WTC11 (cell line): ENCODE results near the gene LRMDA. TPM values are rescaled to one million over a fixed set of nuclear protein-coding genes. Genes with fewer than 3 reads are reported as not detected.

Experiments used
- ATAC-seq: fragments of 200-7000 bp; cut with Tn5 transposase; 2 replicates; pipeline ENCODE4 v1.10.0; 2021; ENCODE audit warnings: mild to moderate bottlenecking, moderate library complexity
- CTCF ChIA-PET: fragments of 300-600 bp; sonication (Branson Sonifier 250); formaldehyde crosslinking; loops from one replicate; lab custom pipeline; 2021; ENCODE audit warnings: antibody characterized with exemption; lab: Charles Lee
- POLR2A ChIA-PET: fragments of 350-600 bp; sonication (Branson Sonifier 250); formaldehyde crosslinking; loops from one replicate; lab custom pipeline; 2021; ENCODE audit warnings: antibody characterized with exemption; lab: Charles Lee
- DNase-seq: peaks from one replicate; pipeline ENCODE4 v3.0.0; 2021; ENCODE audit warnings: low spot score
- H3K27ac Mint-ChIP-seq: 2 replicates; pipeline ENCODE4 v1.8.0; 2021; ENCODE audit warnings: mixed read lengths
- H3K27me3 Mint-ChIP-seq: 2 replicates; pipeline ENCODE4 v1.8.0; 2021; ENCODE audit warnings: low read depth, mild to moderate bottlenecking, moderate library complexity, mixed read lengths
- H3K36me3 Mint-ChIP-seq: 2 replicates; pipeline ENCODE4 v1.8.0; 2021; ENCODE audit warnings: mixed read lengths
- H3K4me1 Mint-ChIP-seq: 2 replicates; pipeline ENCODE4 v1.8.0; 2022; ENCODE audit warnings: mixed read lengths
- H3K4me3 Mint-ChIP-seq: 2 replicates; pipeline ENCODE4 v1.8.0; 2021; ENCODE audit warnings: mild to moderate bottlenecking, moderate library complexity, mixed read lengths
- H3K9me3 Mint-ChIP-seq: 2 replicates; pipeline ENCODE4 v1.8.0; 2021; ENCODE audit warnings: mixed read lengths
- ATF2 ChIP-seq: sonication (generic); formaldehyde crosslinking; IDR thresholded peaks from 2 replicates; pipeline ENCODE4 v1.8.1; 2022; ENCODE audit warnings: low read depth, missing genetic modification reagents, borderline replicate concordance
- CTCF ChIP-seq: fragments of 200-600 bp; IDR thresholded peaks from 2 replicates; pipeline ENCODE4 v1.8.0; 2022; ENCODE audit warnings: antibody characterized with exemption
- FOXP1 ChIP-seq: sonication (generic); formaldehyde crosslinking; IDR thresholded peaks from 2 replicates; pipeline ENCODE4 v1.8.0; 2022; ENCODE audit warnings: missing genetic modification reagents, mild to moderate bottlenecking, moderate library complexity, borderline replicate concordance
- GRHL2 ChIP-seq: fragments of 250-450 bp; sonication (Bioruptor Pico); IDR thresholded peaks from 2 replicates; pipeline ENCODE4 v1.8.0; 2022; ENCODE audit warnings: mild to moderate bottlenecking, moderate library complexity; ENCODE audit not compliant: insufficient replicate concordance, severe bottlenecking
- SOX15 ChIP-seq: fragments of 250-450 bp; sonication (Bioruptor Pico); IDR thresholded peaks from 2 replicates; pipeline ENCODE4 v1.9.0; 2021; ENCODE audit warnings: mild to moderate bottlenecking
- TCF7 ChIP-seq: sonication (generic); formaldehyde crosslinking; IDR thresholded peaks from 2 replicates; pipeline ENCODE4 v1.8.0; 2022; ENCODE audit warnings: mild to moderate bottlenecking, low read depth, missing genetic modification reagents, moderate library complexity
- ZBTB43 ChIP-seq: sonication (generic); formaldehyde crosslinking; IDR thresholded peaks from 2 replicates; pipeline ENCODE4 v1.8.1; 2023; ENCODE audit warnings: mild to moderate bottlenecking, missing genetic modification reagents
- ZNF532 ChIP-seq: fragments of 250-450 bp; sonication (Bioruptor Pico); IDR thresholded peaks from 2 replicates; pipeline ENCODE4 v1.9.0; 2021; ENCODE audit warnings: mild to moderate bottlenecking, borderline replicate concordance
- total RNA-seq: library from RNA; stranded (reverse); gene quantifications from 3 replicates; pipeline ENCODE4 v1.2.3, GENCODE V29; 2021
- TF ChIP-seq, protein P1 (sequence below): sonication (generic); formaldehyde crosslinking; conservative IDR thresholded peaks from 2 replicates; pipeline ENCODE4 v1.8.1; 2022; ENCODE audit warnings: mild to moderate bottlenecking, missing genetic modification reagents
- TF ChIP-seq, protein P2 (sequence below): sonication (generic); formaldehyde crosslinking; IDR thresholded peaks from 2 replicates; pipeline ENCODE4 v1.8.1; 2022; ENCODE audit warnings: missing genetic modification reagents, borderline replicate concordance
- TF ChIP-seq, protein P3 (sequence below): sonication (generic); formaldehyde crosslinking; IDR thresholded peaks from 2 replicates; pipeline ENCODE4 v1.8.1; 2022; ENCODE audit warnings: low read depth, mild to moderate bottlenecking, moderate library complexity, missing genetic modification reagents, borderline replicate concordance
- TF ChIP-seq, protein P4 (sequence below): sonication (generic); formaldehyde crosslinking; IDR thresholded peaks from 2 replicates; pipeline ENCODE4 v1.8.1; 2023; ENCODE audit warnings: mild to moderate bottlenecking, moderate library complexity, missing genetic modification reagents
- TF ChIP-seq, protein P5 (sequence below): sonication (generic); formaldehyde crosslinking; IDR thresholded peaks from 2 replicates; pipeline ENCODE4 v1.8.1; 2023; ENCODE audit warnings: mild to moderate bottlenecking, missing genetic modification reagents, borderline replicate concordance

LRMDA gene
- total RNA-seq, 1 experiment from 2014 or later: 0.92 TPM

GRCh38 chr10:75705426-75705825 lies 274.0 kb downstream of the LRMDA start:
- no peak overlapping the region for H3K27ac Mint-ChIP-seq
- ChIA-PET CTCF (no interaction called here), POLR2A (no interaction called here)
- DNase-seq (no peak), ATAC-seq (no peak)
- peaks cover 1% of the 10 kb centered on the region; the same call in 1 of the 2 replicates for H3K9me3 Mint-ChIP-seq
- H3K36me3 Mint-ChIP-seq: peaks cover under 1% of the 10 kb centered on the region; the same call in 1 of the 2 replicates
- no peaks in the 10 kb centered on the region for H3K27me3 Mint-ChIP-seq
- TF ChIP-seq, protein P1, sequence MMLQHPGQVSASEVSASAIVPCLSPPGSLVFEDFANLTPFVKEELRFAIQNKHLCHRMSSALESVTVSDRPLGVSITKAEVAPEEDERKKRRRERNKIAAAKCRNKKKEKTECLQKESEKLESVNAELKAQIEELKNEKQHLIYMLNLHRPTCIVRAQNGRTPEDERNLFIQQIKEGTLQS (CRISPR knock-in tag): no peak
- TF ChIP-seq FOXP1 (CRISPR knock-in tag): no peak
- TF ChIP-seq GRHL2: no peak
- no peak for TF ChIP-seq CTCF
- TF ChIP-seq, protein P2, sequence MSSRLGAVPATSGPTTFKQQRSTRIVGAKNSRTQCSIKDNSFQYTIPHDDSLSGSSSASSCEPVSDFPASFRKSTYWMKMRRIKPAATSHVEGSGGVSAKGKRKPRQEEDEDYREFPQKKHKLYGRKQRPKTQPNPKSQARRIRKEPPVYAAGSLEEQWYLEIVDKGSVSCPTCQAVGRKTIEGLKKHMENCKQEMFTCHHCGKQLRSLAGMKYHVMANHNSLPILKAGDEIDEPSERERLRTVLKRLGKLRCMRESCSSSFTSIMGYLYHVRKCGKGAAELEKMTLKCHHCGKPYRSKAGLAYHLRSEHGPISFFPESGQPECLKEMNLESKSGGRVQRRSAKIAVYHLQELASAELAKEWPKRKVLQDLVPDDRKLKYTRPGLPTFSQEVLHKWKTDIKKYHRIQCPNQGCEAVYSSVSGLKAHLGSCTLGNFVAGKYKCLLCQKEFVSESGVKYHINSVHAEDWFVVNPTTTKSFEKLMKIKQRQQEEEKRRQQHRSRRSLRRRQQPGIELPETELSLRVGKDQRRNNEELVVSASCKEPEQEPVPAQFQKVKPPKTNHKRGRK (CRISPR knock-in tag): no peak
- TF ChIP-seq, protein P3, sequence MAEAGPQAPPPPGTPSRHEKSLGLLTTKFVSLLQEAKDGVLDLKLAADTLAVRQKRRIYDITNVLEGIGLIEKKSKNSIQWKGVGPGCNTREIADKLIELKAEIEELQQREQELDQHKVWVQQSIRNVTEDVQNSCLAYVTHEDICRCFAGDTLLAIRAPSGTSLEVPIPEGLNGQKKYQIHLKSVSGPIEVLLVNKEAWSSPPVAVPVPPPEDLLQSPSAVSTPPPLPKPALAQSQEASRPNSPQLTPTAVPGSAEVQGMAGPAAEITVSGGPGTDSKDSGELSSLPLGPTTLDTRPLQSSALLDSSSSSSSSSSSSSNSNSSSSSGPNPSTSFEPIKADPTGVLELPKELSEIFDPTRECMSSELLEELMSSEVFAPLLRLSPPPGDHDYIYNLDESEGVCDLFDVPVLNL: no peak
- no peak for TF ChIP-seq ZNF532 (CRISPR knock-in tag)
- no peak for TF ChIP-seq SOX15
- TF ChIP-seq, all 79 proteins: peak for 0
- Mint-ChIP-seq H3K4me1 (peaks cover 28% of the 10 kb centered on the region), H3K4me3 (no peak overlapping the region)

- POLR2A ChIA-PET: no interaction called here
- Mint-ChIP-seq H3K36me3 (no peaks in the 10 kb centered on the region), H3K9me3 (no peaks in the 10 kb centered on the region), H3K27ac (no peak overlapping the region), H3K4me1 (peaks cover 32% of the 10 kb centered on the region), H3K27me3 (peaks cover 2% of the 10 kb centered on the region; the same call in 1 of the 2 replicates), H3K4me3 (no peak overlapping the region)
- DNase-seq: peak; percentile 11
- CTCF ChIA-PET: interaction anchor here (0.6 to 0.9 kb wide), 2 partner anchors 29 to 55 kb away, joined by 4 to 5 read pairs; no protein-coding TSS in a partner anchor
- peak; percentile 38; the same call in 1 of the 2 replicates for ATAC-seq
- TF ChIP-seq SOX15 (no peak), ZBTB43 (CRISPR knock-in tag) (no peak), ATF2 (CRISPR knock-in tag) (no peak), TCF7 (no peak)
- TF ChIP-seq, protein P4, sequence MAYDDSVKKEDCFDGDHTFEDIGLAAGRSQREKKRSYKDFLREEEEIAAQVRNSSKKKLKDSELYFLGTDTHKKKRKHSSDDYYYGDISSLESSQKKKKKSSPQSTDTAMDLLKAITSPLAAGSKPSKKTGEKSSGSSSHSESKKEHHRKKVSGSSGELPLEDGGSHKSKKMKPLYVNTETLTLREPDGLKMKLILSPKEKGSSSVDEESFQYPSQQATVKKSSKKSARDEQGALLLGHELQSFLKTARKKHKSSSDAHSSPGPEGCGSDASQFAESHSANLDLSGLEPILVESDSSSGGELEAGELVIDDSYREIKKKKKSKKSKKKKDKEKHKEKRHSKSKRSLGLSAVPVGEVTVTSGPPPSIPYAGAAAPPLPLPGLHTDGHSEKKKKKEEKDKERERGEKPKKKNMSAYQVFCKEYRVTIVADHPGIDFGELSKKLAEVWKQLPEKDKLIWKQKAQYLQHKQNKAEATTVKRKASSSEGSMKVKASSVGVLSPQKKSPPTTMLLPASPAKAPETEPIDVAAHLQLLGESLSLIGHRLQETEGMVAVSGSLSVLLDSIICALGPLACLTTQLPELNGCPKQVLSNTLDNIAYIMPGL (CRISPR knock-in tag): no peak
- TF ChIP-seq, protein P5, sequence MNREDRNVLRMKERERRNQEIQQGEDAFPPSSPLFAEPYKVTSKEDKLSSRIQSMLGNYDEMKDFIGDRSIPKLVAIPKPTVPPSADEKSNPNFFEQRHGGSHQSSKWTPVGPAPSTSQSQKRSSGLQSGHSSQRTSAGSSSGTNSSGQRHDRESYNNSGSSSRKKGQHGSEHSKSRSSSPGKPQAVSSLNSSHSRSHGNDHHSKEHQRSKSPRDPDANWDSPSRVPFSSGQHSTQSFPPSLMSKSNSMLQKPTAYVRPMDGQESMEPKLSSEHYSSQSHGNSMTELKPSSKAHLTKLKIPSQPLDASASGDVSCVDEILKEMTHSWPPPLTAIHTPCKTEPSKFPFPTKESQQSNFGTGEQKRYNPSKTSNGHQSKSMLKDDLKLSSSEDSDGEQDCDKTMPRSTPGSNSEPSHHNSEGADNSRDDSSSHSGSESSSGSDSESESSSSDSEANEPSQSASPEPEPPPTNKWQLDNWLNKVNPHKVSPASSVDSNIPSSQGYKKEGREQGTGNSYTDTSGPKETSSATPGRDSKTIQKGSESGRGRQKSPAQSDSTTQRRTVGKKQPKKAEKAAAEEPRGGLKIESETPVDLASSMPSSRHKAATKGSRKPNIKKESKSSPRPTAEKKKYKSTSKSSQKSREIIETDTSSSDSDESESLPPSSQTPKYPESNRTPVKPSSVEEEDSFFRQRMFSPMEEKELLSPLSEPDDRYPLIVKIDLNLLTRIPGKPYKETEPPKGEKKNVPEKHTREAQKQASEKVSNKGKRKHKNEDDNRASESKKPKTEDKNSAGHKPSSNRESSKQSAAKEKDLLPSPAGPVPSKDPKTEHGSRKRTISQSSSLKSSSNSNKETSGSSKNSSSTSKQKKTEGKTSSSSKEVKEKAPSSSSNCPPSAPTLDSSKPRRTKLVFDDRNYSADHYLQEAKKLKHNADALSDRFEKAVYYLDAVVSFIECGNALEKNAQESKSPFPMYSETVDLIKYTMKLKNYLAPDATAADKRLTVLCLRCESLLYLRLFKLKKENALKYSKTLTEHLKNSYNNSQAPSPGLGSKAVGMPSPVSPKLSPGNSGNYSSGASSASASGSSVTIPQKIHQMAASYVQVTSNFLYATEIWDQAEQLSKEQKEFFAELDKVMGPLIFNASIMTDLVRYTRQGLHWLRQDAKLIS (CRISPR knock-in tag): no peak
Measured at GRCh38 chr10:75707080-75707840, 275.8 kb downstream of the LRMDA start.
